ENCODE measurements around the gene CNOT11. TPM values are rescaled to one million over a fixed set of nuclear protein-coding genes. Genes with fewer than 3 reads are reported as not detected.
"Not testable (repeated sequence)": the region's sequence is repeated elsewhere in the genome, so short reads cannot be mapped to it uniquely, and the experiment has no call there.

Gene CNOT11
- total RNA-seq, 1 experiment from 2014 or later = 60.6 TPM

DNA sequence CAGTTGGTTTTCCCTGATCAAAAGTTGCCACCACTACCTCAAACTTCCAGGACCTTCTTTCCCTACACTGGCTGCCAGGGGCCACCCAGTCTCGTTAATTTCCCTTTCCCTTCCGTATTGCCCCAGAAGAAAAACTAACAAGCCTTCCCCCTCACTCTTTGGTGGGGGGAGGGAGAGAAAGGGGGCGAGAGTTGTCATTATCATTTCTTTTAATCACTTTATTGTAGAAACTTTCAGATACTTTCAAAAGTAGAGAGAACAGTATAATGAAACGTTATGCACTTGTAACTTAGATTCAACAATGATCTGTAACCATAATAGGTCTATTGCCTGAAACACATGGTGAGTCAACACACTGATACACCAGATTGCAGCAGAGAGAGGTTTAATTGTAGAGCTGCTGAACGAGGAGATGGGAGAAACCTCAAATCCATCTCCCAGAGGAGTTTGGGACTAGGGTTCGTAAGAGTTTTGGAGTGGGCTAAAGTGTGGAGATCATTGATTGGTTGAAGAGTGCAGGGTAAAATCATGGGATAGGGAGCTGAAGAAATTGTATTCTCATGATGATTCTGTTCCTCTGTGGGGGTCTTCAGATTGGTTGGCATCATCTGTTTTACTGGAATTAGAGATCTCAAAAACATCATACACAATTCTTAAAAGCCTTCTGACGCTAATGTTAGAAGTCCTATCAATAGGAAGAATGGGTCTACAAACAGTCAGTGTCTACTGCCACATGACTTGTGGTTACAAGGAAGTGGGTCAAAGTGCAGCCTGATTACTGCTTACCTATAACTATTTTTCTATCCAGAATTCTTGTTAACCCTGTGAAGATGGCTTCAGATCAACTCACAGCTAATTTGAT is 58.4 kb downstream of the CNOT11 start:
- no peaks in the 10 kb centered on the region for H3K27me3 ChIP-seq (ENCODE audit: insufficient read depth, low read depth)
- H3K4me1 ChIP-seq (replicated peaks; ENCODE audit: insufficient read depth) = peaks cover 19% of the 10 kb centered on the region
- H3F3A ChIP-seq (ENCODE audit: insufficient read depth, low read depth) = peaks cover 9% of the 10 kb centered on the region
- no peaks in the 10 kb centered on the region for H3K9me3 ChIP-seq (ENCODE audit: insufficient read depth, low read depth)
- H3K4me2 ChIP-seq = peak overlapping the region; percentile 12
- H3K9me2 ChIP-seq (ENCODE audit: insufficient read depth) = no peaks in the 10 kb centered on the region
- no peak overlapping the region for H2AFZ ChIP-seq
- ChIA-PET CTCF (no interaction called here), POLR2A (ENCODE audit: unreplicated experiment) (interaction anchor here (0.6 to 0.7 kb wide), 2 partner anchors 23 to 478 kb away, joined by 4 to 8 read pairs; no protein-coding TSS in a partner anchor)
- H4K20me1 ChIP-seq (ENCODE audit: insufficient read depth) = peaks cover 7% of the 10 kb centered on the region
- TF ChIP-seq, protein P1, sequence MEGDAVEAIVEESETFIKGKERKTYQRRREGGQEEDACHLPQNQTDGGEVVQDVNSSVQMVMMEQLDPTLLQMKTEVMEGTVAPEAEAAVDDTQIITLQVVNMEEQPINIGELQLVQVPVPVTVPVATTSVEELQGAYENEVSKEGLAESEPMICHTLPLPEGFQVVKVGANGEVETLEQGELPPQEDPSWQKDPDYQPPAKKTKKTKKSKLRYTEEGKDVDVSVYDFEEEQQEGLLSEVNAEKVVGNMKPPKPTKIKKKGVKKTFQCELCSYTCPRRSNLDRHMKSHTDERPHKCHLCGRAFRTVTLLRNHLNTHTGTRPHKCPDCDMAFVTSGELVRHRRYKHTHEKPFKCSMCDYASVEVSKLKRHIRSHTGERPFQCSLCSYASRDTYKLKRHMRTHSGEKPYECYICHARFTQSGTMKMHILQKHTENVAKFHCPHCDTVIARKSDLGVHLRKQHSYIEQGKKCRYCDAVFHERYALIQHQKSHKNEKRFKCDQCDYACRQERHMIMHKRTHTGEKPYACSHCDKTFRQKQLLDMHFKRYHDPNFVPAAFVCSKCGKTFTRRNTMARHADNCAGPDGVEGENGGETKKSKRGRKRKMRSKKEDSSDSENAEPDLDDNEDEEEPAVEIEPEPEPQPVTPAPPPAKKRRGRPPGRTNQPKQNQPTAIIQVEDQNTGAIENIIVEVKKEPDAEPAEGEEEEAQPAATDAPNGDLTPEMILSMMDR (conservative IDR thresholded peaks at IDR 0.05) = no peak
- no peak for TF ChIP-seq EZH2 (IDR thresholded peaks at IDR 0.05; ENCODE audit: low read depth)
- DNase-seq = no peak
- intact Hi-C loops (cut with micrococcal nuclease; ENCODE audit: unreplicated experiment) = no loop called here
- H3K27ac ChIP-seq = no peak overlapping the region
- H3K4me3 ChIP-seq = no peak overlapping the region
- peaks cover 25% of the 10 kb centered on the region for H3K79me2 ChIP-seq (ENCODE audit: low read depth)
- 0 out of 2 replicates have a peak, but pooled peaks cover 3% of the 10 kb centered on the region for H3K36me3 ChIP-seq (ENCODE audit: low read depth)
- no TSS peak for BruUV-seq (replicated peaks)

DNA sequence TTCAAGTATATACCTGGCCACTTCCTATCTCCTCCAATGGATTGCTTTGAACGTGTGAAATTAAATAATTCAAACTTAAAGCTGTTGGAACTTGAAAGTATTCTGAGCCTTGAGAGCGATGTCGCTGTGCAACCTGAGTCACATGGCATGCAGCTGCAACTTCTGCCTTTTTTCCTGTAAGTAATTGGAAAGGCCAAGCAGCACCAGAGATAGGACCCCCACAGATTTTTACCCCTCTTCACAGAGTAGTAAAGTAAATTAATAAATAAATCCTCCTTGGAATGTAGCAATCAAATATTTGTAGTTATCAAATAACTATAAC is 59.0 kb downstream of the CNOT11 start:
- H2AFZ ChIP-seq = no peak overlapping the region
- CTCF ChIA-PET = no interaction called here
- peaks cover 19% of the 10 kb centered on the region for H3K79me2 ChIP-seq (ENCODE audit: low read depth)
- peaks cover 18% of the 10 kb centered on the region for H3K4me1 ChIP-seq (replicated peaks; ENCODE audit: insufficient read depth)
- H3K4me2 ChIP-seq = peak overlapping the region; percentile 12
- no peaks in the 10 kb centered on the region for H3K36me3 ChIP-seq (ENCODE audit: low read depth)
- intact Hi-C loops (cut with micrococcal nuclease; ENCODE audit: unreplicated experiment) = no loop called here
- peaks cover 9% of the 10 kb centered on the region for H3F3A ChIP-seq (ENCODE audit: insufficient read depth, low read depth)
- no peaks in the 10 kb centered on the region for H3K9me3 ChIP-seq (ENCODE audit: insufficient read depth, low read depth)
- no peaks in the 10 kb centered on the region for H3K9me2 ChIP-seq (ENCODE audit: insufficient read depth)
- no peaks in the 10 kb centered on the region for H3K27me3 ChIP-seq (ENCODE audit: insufficient read depth, low read depth)
- POLR2A ChIA-PET (ENCODE audit: unreplicated experiment) = interaction anchor here (0.6 kb wide), 1 partner anchor 23 kb away, joined by 4 read pairs; no protein-coding TSS in a partner anchor
- no peak overlapping the region for H3K4me3 ChIP-seq
- BruUV-seq (replicated peaks) = no TSS peak
- peaks cover 1% of the 10 kb centered on the region for H4K20me1 ChIP-seq (ENCODE audit: insufficient read depth)
- H3K27ac ChIP-seq = no peak overlapping the region
- DNase-seq = no peak
- no peak for TF ChIP-seq EZH2 (IDR thresholded peaks at IDR 0.05; ENCODE audit: low read depth)
- TF ChIP-seq, protein P1 (conservative IDR thresholded peaks at IDR 0.05) = no peak

DNA sequence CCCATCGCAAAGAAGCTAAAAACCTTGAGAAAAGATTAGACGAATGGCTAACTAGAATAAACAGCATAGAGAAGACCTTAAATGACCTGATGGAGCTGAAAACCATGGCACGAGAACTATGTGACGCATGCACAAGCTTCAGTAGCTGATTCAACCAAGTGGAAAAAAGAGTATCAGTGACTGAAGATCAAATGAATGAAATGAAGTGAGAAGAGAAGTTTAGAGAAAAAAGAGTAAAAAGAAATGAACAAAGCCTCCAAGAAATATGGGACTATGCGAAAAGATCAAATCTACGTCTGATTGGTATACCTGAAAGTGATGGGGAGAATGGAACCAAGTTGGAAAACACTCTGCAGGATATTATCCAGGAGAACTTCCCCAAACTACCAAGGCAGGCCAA is 63.9 kb downstream of the CNOT11 start:
- H3K27ac ChIP-seq; intact Hi-C loops (cut with micrococcal nuclease; ENCODE audit: unreplicated experiment); H3K4me1 ChIP-seq (replicated peaks; ENCODE audit: insufficient read depth); H3K9me2 ChIP-seq (ENCODE audit: insufficient read depth); H2AFZ ChIP-seq; H3K36me3 ChIP-seq (ENCODE audit: low read depth); H3K4me2 ChIP-seq; POLR2A ChIA-PET (ENCODE audit: unreplicated experiment); H3K4me3 ChIP-seq; H3K9me3 ChIP-seq (ENCODE audit: insufficient read depth, low read depth); BruUV-seq (replicated peaks); DNase-seq; H3F3A ChIP-seq (ENCODE audit: insufficient read depth, low read depth); H3K79me2 ChIP-seq (ENCODE audit: low read depth); H4K20me1 ChIP-seq (ENCODE audit: insufficient read depth); H3K27me3 ChIP-seq (ENCODE audit: insufficient read depth, low read depth); CTCF ChIA-PET: not testable (repeated sequence)

Small RNA genes within 50 kb of the gene (microRNA-seq; reads per million reads assigned to microRNA genes)
- gene MIR5696 (ENCODE audit: borderline number of aligned reads, borderline replicate concordance) = not detected

Other genes with a start within 250 kb of the CNOT11 start
- 25.2 and 25.3 TPM in 2 replicates for gene TBC1D8, start 101.5 kb upstream of the CNOT11 start, total RNA-seq (2021)
- 58.6 and 71.6 TPM in 2 replicates for gene RNF149, start 55.8 kb downstream of the CNOT11 start, total RNA-seq (2021)
- 9.0 and 12.3 TPM in 2 replicates for gene CREG2, start 134.6 kb downstream of the CNOT11 start, total RNA-seq (2021)
- not detected in 2 replicates for gene RFX8, start 222.2 kb downstream of the CNOT11 start, total RNA-seq (2021)